NAMALWA (cell line): Measurements from ENCODE around the gene LRIT2.

Source experiments
- DNase-seq: peaks from one replicate; pipeline ENCODE4 v3.0.0-alpha.2; 2015; ENCODE audit warnings: low spot score

LRIT2 gene

DNA sequence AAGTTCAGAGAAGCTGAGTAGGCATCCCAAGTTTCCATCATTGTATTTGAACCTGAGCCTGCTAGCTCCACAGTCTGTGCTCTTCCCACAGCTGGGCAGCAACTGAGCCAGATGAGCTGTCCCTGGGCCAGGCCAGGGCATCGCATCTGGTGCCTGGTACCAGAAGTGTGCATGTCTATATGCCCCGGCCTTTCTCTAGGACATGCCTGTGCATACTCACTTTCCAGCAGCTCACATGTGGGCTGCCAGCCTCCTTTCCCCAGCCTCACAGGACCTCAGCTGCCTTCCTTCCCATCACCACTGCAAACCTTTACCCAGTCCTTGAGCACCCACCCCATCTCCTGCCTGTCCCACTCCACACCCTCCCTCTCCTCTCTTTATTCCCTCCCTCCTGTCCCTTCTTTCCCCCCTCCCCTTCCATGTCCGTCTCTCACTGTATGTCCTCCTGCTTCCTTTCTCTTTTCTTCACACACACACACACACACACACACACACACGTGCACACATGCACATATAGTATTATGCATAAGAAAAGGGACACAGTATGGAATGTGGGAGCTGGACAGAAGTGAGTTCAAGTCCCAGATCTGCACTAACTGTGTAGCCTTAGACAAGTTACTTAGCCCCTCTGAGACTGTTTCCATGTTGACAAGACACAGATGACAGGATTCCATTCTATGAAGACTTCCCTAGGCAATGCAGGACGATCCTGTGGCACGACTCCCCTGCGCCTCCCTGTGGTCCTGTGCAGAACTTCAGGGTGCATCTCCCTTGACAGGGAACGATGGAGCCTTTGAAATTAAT, 20.1 kb downstream of the LRIT2 start:
- peak; percentile 79 for DNase-seq

DNA sequence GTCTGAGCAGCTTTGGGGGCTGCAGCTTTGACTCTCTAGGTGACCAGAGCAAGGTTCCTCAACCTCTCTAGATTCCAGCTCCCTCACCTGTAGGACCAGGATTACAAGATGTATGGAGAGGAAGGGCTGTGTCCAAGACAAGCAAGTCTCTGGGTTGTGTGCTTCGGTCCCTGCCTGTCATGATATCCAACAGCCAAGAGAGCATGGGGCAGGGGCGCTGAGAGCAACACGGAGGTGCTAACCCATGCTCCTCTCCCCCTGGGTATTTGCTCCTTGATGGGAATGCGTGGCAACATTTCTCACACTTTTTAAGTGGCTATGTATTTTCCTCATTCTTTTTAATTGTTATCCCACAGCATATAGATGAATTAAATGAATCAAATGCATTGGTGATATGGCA, 20.7 kb downstream of the LRIT2 start:
- no peak for DNase-seq

DNA sequence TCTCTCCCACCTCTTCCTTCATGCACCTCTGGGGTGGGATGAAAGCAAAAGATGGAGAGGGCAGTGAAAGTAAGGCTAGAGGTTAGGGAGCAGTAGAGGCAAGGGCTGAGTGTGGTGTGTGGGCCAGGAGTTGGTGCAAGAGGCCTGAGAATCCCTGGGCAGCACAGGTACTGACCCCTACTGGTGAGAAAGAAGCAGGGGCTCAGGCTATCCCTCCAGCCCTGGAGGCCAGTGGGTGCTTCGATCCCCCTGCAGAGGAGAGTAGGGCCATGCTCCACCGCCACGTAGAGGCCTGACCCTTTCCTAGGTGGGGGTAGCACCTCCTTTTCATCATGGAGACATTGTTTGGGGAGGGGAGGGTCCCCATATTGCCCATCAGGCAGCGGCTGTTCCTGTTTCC, 21.2 kb downstream of the LRIT2 start:
- peak; percentile 28 for DNase-seq

DNA sequence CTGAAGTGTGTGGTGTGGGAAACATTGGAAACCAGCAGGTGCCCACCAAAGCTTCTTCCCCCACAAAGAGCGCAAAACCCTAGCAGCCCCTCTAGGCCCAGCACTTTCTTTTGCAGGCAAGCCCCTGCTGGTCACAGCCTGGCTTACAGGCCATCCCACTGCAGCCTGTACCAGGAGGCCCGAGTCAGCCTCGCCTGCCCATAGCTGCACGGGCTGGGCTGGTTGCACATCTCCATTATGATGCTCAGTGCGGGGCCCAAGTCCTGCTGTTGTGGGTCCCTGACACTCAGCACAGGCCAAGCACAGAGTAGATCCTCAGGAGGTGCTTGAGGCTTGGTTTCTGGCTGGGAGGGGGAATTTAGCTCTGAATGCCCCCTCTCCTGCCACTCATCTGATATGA, 23.0 kb downstream of the LRIT2 start:
- DNase-seq: no peak

DNA sequence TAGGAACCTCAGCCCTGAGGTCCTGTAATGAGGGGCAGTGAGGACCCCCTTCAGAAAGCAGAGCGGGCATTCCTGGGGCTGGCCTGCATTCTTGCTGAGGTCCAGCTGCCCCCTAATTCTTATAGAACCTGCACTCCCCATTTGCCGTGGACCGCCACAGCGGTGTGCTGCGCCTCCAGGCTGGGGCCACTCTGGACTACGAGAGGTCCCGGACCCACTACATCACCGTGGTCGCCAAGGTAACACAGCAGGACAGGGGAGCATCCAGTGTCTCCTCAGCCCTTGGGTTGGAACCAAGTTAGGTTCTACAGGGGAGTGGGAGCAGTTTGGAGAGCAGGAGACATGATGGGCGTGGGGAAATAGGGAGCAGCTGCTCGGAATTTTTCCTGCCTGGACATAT, 23.7 kb downstream of the LRIT2 start:
- DNase-seq: no peak

DNA sequence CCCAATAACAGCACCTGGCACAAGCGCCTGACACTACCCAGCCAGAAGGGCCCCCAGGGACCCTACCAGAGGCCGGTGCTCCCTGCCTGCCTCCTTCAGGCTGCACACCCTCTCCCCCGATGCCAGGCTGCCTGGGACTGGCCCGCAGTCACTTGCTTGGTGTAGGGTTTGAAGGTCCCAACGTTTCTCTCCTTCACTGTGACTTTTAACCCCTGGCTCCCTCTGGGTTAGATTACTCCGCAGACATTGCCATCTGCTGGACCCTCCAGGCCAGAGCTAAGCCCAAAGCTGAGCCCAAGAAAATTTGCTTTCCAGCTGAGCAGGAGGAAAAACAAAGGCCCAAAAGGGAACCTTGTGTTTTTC, 24.1 kb downstream of the LRIT2 start:
- DNase-seq: no peak

DNA sequence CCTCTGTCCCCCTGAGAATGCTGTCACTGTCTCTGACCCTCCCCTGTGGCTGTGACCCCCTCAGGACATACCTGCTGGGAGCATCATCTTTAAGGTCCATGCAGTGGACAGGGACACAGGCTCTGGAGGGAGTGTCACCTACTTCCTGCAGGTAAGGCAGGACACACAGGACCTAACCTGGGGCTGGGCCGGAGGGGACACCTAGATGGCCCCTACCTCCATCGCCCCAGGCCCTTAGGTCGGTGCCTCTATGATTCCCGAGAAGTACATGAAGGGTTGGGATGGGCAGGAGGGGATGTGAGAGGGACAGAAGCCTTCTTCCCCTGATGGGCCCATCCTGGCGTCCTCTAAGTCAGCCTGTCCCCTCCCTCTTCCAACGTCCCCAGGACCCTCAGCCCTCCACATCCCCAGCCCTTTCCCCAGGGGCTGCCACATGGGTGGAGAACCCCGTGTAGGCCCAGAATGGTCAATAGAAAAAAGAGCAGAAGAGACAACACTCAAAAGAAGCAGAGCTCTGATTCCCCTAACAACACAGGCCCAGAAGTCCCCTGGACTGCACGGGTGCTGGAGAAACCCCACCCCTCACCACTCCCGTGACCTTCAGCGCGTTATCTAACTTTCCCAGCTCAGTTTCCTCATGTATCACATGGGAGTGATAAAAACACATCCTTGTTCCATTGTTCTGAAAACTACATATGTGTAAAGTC, 24.7 kb downstream of the LRIT2 start:
- no peak for DNase-seq

DNA sequence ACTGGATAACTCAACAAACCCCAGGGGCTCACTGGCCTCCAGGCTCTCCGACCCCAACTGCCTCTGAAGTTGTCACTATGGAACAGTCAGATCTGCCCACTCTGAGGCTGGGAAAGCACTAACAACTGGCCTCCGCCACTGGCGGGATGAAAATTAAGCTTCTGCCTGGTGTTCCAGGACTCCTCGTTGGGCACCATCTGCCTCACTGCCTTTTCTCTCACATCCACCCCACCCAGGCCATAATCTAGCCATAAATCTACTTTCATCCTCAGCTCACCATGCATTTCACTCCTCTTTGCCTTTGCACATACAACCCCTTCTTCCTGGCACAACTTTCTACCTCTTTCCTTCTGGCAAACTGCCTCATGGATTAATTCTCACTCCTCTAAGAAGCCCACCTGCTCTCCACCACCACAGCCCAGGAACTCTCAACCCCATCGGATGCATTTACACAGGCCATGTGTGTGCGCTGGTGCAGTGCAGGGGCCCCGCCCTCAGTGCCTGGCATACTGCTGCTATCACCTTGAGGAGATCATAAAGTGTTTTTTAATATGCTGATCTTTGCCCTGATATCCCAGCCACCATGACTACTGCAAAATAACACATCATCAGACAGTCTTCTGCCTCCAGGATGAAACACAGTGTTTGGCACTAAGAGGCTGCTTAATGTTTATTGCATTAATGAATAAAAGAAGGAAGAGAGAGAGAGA, 27.0 kb downstream of the LRIT2 start:
- no peak for DNase-seq

DNA sequence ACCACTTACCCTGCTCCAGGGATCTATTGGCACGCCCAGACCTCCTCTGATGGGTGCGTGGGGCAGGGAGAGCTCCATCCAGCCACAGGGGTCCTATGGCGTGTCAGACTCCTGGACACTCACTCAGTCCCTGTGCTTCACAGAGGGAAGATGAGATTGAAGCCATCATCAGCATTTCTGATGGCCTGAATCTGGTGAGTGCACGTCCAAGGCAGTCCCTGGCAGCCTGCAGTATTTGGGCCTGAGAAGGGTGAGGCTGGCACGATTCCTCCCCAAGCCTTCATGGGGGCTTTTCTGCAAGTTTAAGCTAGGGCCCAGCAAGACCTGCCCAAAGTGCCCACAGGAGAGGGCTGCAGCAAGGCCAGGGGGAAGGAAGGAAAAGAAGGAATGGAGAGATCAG, 27.7 kb downstream of the LRIT2 start:
- DNase-seq: no peak

DNA sequence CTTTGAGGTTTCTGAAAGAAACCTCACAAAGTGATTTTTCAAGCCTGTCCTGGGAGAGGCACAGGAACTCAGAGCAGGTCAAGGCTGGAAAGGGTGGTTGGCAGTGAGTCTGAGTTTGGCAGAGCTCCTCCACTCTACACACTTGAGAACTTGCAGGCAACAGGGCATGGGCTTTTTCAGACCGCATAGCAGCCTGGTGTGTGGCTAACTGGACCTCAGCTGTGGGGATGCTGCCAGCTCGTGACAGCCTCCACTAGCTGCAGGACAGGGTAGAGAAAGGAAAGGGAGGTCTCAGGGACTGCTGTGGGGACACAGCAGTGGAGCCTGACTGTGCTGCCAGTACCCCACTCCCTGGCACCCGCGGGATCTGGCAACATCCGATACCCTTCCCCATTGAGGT, 28.4 kb downstream of the LRIT2 start:
- no peak for DNase-seq

DNA sequence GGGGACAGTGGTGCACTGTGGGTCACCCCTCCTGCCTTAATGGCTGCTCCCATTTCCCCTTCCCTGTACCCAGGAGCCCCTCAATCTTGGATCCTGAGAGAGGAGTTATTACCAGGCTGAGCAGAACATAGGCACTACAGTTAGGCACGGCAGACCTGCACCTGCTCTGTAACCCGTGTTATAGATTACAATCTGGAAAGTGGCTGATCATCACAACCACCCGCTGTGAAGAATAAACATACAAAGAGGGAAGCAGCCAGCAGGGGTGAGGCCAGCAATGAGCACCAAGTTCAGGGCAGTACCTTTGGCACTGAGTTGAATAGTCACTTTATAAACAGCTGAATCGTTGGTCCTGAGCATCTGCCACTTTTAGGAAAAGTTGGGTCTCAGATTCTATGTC, 29.3 kb downstream of the LRIT2 start:
- DNase-seq: no peak

DNA sequence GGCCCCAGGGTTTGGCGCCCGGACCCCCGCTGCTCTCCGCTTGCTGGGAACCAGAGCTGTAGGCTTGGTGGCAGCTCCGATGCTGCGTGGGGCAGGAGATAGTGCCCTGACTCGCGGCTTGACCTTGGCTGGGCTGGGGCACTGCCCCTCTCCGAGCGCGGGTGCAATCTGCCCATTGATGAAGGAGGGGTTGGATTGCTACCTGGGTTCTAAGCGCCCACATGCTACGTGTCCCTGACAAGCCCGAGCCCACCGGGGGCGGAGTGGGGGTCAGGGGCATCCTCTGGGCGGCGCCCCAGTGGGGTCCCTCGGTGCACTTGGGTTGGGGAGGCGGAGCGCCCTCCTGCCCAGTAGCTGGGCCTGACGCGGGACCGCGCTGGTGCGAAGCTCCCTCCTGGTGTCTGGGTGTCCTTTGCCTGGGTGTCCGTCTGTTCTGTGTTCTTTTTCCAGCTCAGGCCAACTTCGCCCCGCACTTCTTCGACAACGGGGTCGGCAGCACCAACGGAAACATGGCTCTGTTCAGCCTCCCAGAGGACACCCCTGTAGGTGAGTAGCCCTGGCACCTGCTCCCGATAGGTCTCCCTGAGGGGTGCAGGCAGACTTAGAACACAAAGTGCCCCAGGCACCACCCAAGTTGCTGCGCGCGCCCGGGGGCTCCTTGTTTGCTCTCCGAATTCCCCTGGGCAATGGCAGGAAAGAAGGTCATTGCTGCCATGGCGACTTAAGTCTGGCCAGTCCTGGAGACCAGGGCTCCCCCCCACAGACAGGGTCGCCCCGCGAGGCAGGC, 30.1 kb downstream of the LRIT2 start:
- DNase-seq: no peak

DNA sequence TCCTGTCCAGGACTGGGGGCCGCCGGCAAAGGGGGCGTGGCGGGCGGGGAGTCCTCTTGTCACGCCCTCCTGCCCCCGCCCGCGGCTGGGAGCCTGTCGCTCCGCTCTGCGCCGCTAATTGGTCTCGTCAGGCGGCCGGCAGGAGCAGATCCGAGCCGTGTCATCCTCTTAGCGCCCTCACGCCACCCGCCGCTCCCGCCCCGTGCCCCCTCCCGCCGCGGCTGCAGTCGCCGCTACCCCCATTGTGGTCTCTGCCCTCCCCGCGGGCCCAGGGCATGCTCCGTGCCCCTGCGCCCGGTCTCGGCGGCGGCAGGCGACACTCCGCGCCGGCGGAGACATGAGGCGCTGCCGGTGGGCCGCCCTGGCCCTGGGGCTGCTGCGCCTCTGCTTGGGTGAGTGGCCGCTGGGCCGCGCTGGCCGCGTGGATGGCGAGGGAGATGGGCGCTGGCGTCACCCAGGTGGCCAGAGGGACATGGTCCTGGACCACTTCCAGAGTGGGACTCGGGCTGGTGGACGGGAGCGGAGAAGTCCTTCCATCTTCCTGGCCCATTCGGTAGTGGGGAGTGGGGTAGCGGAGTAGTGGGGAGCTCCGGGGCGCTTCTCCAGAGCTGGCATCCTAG, 30.8 kb downstream of the LRIT2 start, which contains the start of gene CDHR1:
TSS of gene CDHR1 (plus strand) at position 114 of the 620 bp plus-strand sequence. CDS start at position 338, 224 bp downstream.
- peak; percentile 41 for DNase-seq

DNA sequence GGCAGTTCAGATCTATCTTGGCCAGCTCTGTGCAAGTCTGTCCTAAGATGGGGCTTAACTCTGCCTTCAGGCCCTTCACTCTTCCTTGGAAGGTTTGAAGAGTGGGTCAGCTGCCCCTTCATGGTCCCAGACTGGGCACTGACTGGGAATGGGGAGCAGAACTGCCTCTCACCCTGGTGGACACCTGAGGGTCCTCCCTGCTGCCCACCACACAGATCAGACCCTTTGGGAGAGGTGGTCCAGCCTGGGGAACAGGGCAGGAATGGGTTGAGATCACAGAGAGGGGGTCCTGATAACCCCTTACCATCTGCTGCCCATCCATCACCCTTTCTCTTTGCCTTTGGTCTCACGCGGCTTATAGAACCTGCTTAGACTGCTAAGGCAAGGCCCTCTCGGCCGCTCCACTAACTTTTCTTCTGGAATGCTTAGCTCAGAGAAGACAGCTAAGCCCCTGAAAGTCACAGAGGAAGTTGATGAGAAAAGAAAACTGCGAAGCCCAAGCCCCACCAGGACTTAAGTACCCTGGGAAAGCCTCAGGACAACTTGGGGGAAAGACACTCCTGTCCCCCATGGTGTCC, 31.4 kb downstream of the LRIT2 start:
- DNase-seq: no peak

DNA sequence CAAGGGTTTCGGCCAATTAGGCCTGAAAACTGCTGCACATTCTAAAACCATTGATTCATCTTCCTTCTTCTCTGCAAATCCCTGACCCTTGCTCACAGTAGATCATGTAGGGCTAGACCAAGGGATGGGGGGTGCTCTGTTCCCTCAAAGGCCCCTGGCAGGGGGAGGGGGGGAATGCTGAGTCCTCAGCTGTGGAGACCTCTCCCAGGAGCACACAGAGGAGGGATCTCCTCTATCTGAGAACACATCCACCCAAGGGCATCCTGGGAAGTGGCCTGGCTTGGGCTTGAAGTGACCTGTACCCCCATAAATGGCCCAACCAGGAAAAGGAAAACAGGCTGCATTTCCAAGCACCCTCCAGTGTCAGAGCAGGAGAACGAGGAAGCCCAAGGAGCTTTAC, 32.0 kb downstream of the LRIT2 start:
- no peak for DNase-seq

DNA sequence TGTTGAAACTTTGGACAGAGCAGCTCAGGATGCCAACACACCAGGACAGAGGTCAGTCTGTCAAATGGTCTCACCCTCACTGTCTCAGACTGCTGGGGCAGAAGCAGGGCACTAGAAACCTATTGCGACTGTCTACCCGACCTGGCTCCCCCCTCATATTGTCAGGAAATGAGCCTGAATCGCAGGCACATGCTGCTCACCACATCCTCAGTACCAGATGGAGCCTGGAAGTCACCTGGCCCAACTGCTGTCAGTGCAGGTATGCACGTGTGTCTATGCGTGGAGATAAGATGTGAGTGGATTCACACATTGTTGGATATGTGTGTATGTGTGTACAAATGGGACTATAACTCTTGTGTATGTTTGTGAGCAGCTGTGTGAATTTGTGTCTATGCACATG, 34.2 kb downstream of the LRIT2 start:
- no peak for DNase-seq

DNA sequence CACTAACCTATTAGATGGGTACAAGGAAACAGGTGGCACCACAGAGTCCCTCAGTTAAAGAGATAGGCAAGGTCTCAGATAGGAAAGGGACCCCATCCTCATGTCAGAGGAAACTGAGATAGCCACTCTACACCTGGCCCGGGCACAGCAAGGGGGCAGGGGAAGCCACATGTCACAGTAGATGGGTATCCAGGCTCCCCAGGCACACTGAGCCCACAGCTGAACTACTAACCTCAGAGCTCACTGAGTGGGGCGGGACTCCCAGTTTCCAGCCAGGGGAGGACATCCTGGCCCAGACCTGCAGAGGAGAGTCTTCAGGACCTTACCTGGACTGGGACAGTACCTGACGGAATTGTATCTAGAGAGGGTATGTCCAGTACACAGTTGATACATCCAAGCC, 34.7 kb downstream of the LRIT2 start:
- no peak for DNase-seq

DNA sequence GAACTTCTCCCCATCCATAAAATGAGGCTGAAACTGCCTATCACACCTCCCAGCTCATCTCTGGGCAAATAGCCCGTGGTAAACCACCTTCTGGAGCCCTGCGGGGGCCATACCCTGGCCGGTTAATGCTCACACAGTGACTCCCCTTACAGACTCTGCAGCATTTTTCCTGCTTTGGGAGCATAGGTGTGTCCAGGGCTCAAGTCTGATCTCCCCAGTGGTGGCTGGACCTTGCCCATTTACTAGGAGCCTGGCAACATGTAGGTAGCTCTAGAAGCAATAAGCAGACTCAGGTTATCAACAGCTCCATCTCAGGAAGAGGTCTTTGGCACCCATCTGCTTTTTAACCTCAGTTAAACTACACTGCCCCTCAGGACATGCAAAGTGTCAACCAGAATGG, 36.5 kb downstream of the LRIT2 start:
- no peak for DNase-seq

DNA sequence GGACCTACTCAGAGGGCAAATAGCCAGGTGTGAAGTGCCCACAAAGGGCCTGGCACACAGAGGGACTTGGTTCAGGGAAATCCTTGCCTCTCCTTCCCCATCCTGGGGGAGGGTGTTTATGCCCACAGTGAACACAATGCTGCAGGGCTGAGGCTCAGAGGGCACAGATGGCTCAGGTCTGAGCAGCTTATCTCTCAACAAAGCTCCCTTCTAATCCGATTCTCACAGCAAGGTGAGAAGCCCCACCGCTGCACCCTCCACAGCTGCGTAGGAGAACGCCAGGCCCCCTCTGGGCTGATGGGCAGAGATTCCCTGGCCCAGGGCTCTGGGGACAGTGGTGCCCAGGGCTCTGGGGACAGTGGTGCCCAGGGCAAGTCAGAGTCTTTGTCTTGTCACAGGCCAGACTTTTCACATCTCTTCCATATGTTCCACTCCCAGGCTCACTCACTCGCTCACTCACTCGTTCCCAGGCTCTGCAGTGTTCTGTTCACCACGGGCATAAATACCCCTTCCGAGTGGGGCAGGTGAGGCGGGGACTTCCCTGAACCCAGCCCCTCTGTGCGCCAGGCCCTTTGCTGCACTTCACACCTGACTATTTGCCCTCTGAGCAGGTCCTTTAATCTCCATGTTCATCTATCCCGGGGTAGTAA, 39.7 kb downstream of the LRIT2 start:
- DNase-seq: no peak

DNA sequence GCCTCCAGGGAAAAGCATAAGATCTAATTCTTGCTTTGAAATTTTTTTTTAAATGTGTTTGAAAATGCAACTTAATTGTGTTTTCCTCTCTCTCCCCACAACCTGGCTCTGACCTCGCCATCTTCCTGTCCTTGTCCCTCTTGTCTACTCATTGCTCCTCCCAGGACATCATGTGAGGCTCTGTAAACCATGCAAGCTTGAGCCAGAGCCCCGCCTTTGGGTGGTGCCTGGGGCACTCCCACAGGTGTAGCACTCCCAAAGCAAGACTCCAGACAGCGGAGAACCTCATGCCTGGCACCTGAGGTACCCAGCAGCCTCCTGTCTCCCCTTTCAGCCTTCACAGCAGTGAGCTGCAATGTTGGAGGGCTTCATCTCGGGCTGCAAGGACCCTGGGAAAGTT, 40.8 kb downstream of the LRIT2 start:
- DNase-seq: no peak

DNA sequence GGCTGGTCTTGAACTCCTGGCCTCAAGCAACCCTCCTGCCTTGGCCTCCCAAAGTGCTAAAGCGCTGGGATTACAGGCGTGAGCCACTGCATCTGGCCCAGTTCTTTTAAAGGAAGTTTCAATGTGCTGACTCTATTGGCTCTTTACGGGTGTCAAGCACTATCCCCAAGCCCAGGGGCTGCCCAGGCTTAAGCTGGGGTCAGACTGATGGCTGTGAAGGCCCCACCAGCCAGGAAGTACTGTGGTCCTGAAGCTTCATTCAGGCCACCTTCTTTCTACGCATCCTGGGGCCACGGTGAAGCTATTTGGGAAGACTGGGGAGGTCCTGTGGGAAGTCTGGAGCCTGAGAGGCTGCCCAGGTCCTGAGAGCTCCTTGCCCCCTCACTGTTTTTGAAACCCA, 43.7 kb downstream of the LRIT2 start:
- no peak for DNase-seq
